ENCODE measurements around the gene ATP6AP1.

The ATP6AP1 gene

DNA sequence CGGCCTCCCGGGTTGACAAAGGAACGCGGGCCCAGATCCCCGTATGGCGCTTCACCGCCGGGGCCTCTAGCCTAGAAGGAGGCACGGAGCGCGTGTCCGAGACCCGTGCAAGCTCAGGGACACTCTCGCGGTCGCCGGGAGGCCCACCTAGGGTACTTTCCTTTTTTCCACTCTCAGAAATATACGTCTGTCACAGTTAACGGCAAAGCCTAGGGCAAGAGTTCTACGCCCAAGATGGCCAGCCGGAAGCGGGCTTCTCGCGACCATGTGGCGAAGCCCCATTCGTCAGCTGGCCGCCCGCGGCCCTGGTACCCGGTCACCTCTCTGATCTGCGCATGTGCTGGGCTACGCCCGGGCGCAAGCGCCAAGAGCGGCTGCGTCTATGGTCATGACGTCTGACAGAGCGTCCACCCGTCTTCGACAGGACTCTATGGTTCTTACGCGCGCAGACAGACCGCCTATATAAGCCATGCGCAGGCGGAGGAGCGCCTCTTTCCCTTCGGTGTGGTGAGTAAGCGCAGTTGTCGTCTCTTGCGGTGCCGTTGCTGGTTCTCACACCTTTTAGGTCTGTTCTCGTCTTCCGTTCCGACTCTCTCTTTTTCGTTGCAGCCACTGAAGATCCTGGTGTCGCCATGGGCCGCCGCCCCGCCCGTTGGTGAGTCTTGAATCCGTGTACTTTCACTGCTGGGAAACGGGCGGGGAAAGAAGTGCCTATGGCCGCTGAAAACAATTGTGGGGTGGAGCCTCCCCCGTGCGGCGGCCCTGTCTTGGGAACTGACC is 30.4 kb upstream of the ATP6AP1 start, which contains the start of gene RPL10 (continued):
- TF ChIP-seq ZFP3 (tag by site-specific recombination; IDR thresholded peaks at IDR 0.05; ENCODE audit: low read depth) (no peak), ZBTB21 (tag by site-specific recombination; IDR thresholded peaks at IDR 0.05) (peak; percentile 68), ZNF776 (tag by site-specific recombination; IDR thresholded peaks at IDR 0.05; ENCODE audit: borderline replicate concordance) (no peak), ZNF544 (tag by site-specific recombination; IDR thresholded peaks at IDR 0.05) (no peak), SCRT2 (tag by site-specific recombination; IDR thresholded peaks at IDR 0.05) (no peak), ZBTB1 (tag by site-specific recombination; IDR thresholded peaks at IDR 0.05) (no peak), ZNF426 (tag by site-specific recombination; IDR thresholded peaks at IDR 0.05) (no peak), ZBTB20 (tag by site-specific recombination; IDR thresholded peaks at IDR 0.05) (peak; percentile 90; the same call in 1 of the 2 replicates), ZNF571 (tag by site-specific recombination; IDR thresholded peaks at IDR 0.05) (no peak), ZNF629 (tag by site-specific recombination; IDR thresholded peaks at IDR 0.05) (peak; percentile 75), ZFP69B (tag by site-specific recombination; IDR thresholded peaks at IDR 0.05) (no peak), ZNF596 (tag by site-specific recombination; IDR thresholded peaks at IDR 0.05) (no peak), KLF10 (tag by site-specific recombination; IDR thresholded peaks at IDR 0.05) (no peak; the same call in 1 of the 2 replicates), OSR2 (tag by site-specific recombination; IDR thresholded peaks at IDR 0.05) (no peak), ZNF184 (tag by site-specific recombination; IDR thresholded peaks at IDR 0.05) (no peak), IKZF3 (tag by site-specific recombination; IDR thresholded peaks at IDR 0.05) (no peak), ZSCAN30 (tag by site-specific recombination; IDR thresholded peaks at IDR 0.05) (no peak), ZNF560 (tag by site-specific recombination; IDR thresholded peaks at IDR 0.05; ENCODE audit: borderline replicate concordance) (no peak), FEZF1 (tag by site-specific recombination; IDR thresholded peaks at IDR 0.05) (no peak), ZNF664 (tag by site-specific recombination; IDR thresholded peaks at IDR 0.05) (no peak), MEIS1 (CRISPR knock-in tag; IDR thresholded peaks at IDR 0.05; ENCODE audit: borderline replicate concordance) (no peak)
- TF ChIP-seq, protein P1, sequence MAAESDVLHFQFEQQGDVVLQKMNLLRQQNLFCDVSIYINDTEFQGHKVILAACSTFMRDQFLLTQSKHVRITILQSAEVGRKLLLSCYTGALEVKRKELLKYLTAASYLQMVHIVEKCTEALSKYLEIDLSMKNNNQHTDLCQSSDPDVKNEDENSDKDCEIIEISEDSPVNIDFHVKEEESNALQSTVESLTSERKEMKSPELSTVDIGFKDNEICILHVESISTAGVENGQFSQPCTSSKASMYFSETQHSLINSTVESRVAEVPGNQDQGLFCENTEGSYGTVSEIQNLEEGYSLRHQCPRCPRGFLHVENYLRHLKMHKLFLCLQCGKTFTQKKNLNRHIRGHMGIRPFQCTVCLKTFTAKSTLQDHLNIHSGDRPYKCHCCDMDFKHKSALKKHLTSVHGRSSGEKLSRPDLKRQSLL (tag by site-specific recombination; IDR thresholded peaks at IDR 0.05), result no peak
- TF ChIP-seq, protein P2, sequence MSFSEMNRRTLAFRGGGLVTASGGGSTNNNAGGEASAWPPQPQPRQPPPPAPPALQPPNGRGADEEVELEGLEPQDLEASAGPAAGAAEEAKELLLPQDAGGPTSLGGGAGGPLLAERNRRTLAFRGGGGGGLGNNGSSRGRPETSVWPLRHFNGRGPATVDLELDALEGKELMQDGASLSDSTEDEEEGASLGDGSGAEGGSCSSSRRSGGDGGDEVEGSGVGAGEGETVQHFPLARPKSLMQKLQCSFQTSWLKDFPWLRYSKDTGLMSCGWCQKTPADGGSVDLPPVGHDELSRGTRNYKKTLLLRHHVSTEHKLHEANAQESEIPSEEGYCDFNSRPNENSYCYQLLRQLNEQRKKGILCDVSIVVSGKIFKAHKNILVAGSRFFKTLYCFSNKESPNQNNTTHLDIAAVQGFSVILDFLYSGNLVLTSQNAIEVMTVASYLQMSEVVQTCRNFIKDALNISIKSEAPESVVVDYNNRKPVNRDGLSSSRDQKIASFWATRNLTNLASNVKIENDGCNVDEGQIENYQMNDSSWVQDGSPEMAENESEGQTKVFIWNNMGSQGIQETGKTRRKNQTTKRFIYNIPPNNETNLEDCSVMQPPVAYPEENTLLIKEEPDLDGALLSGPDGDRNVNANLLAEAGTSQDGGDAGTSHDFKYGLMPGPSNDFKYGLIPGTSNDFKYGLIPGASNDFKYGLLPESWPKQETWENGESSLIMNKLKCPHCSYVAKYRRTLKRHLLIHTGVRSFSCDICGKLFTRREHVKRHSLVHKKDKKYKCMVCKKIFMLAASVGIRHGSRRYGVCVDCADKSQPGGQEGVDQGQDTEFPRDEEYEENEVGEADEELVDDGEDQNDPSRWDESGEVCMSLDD (tag by site-specific recombination; IDR thresholded peaks at IDR 0.05), result 0 out of 2 replicates have a peak, but pooled peaks have one; percentile 38
- TF ChIP-seq, protein P3, sequence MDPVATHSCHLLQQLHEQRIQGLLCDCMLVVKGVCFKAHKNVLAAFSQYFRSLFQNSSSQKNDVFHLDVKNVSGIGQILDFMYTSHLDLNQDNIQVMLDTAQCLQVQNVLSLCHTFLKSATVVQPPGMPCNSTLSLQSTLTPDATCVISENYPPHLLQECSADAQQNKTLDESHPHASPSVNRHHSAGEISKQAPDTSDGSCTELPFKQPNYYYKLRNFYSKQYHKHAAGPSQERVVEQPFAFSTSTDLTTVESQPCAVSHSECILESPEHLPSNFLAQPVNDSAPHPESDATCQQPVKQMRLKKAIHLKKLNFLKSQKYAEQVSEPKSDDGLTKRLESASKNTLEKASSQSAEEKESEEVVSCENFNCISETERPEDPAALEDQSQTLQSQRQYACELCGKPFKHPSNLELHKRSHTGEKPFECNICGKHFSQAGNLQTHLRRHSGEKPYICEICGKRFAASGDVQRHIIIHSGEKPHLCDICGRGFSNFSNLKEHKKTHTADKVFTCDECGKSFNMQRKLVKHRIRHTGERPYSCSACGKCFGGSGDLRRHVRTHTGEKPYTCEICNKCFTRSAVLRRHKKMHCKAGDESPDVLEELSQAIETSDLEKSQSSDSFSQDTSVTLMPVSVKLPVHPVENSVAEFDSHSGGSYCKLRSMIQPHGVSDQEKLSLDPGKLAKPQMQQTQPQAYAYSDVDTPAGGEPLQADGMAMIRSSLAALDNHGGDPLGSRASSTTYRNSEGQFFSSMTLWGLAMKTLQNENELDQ (tag by site-specific recombination; IDR thresholded peaks at IDR 0.05; ENCODE audit: low read depth), result no peak
- TF ChIP-seq, protein P4, sequence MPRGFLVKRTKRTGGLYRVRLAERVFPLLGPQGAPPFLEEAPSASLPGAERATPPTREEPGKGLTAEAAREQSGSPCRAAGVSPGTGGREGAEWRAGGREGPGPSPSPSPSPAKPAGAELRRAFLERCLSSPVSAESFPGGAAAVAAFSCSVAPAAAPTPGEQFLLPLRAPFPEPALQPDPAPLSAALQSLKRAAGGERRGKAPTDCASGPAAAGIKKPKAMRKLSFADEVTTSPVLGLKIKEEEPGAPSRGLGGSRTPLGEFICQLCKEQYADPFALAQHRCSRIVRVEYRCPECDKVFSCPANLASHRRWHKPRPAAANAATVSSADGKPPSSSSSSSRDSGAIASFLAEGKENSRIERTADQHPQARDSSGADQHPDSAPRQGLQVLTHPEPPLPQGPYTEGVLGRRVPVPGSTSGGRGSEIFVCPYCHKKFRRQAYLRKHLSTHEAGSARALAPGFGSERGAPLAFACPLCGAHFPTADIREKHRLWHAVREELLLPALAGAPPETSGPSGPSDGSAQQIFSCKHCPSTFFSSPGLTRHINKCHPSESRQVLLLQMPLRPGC (tag by site-specific recombination; IDR thresholded peaks at IDR 0.05), result peak; percentile 63; the same call in 1 of the 2 replicates
- TF ChIP-seq, protein P5, sequence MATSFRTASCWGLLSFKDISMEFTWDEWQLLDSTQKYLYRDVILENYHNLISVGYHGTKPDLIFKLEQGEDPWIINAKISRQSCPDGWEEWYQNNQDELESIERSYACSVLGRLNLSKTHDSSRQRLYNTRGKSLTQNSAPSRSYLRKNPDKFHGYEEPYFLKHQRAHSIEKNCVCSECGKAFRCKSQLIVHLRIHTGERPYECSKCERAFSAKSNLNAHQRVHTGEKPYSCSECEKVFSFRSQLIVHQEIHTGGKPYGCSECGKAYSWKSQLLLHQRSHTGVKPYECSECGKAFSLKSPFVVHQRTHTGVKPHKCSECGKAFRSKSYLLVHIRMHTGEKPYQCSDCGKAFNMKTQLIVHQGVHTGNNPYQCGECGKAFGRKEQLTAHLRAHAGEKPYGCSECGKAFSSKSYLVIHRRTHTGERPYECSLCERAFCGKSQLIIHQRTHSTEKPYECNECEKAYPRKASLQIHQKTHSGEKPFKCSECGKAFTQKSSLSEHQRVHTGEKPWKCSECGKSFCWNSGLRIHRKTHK (tag by site-specific recombination; IDR thresholded peaks at IDR 0.05), result no peak
- TF ChIP-seq, protein P6, sequence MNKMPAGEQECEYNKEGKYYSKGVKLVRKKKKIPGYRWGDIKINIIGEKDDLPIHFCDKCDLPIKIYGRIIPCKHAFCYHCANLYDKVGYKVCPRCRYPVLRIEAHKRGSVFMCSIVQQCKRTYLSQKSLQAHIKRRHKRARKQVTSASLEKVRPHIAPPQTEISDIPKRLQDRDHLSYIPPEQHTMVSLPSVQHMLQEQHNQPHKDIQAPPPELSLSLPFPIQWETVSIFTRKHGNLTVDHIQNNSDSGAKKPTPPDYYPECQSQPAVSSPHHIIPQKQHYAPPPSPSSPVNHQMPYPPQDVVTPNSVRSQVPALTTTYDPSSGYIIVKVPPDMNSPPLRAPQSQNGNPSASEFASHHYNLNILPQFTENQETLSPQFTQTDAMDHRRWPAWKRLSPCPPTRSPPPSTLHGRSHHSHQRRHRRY (tag by site-specific recombination; IDR thresholded peaks at IDR 0.05), result 0 out of 2 replicates have a peak, but pooled peaks have one; percentile 58
- TF ChIP-seq, protein P7, sequence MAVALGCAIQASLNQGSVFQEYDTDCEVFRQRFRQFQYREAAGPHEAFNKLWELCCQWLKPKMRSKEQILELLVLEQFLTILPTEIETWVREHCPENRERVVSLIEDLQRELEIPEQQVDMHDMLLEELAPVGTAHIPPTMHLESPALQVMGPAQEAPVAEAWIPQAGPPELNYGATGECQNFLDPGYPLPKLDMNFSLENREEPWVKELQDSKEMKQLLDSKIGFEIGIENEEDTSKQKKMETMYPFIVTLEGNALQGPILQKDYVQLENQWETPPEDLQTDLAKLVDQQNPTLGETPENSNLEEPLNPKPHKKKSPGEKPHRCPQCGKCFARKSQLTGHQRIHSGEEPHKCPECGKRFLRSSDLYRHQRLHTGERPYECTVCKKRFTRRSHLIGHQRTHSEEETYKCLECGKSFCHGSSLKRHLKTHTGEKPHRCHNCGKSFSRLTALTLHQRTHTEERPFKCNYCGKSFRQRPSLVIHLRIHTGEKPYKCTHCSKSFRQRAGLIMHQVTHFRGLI (tag by site-specific recombination; IDR thresholded peaks at IDR 0.05), result 0 out of 2 replicates have a peak, but pooled peaks have one; percentile 32
